Trophoblast cell (in vitro differentiated cells and primary cell): ENCODE data around the gene CASTOR1.

Experiments
- DNase-seq, 2 donors: peaks; one replicate each; pipeline ENCODE4 v3.0.0-alpha.2; 2016
- H2AFZ ChIP-seq: 2 replicates; pipeline ENCODE4 v1.6.1; 2013; ENCODE audit warnings: low read length, moderate library complexity, mild to moderate bottlenecking; ENCODE audit not compliant: insufficient read depth, poor library complexity
- H2AK5ac ChIP-seq: 2 replicates; pipeline ENCODE4 v1.6.1; 2013; ENCODE audit warnings: mild to moderate bottlenecking, low read length
- H2BK120ac ChIP-seq: 2 replicates; pipeline ENCODE4 v1.6.1; 2013; ENCODE audit warnings: low read length, mild to moderate bottlenecking, moderate library complexity; ENCODE audit not compliant: insufficient read depth, poor library complexity
- H2BK12ac ChIP-seq: 2 replicates; pipeline ENCODE4 v1.6.1; 2013; ENCODE audit warnings: mild to moderate bottlenecking, low read length, moderate library complexity
- H2BK5ac ChIP-seq: 2 replicates; pipeline ENCODE4 v1.6.1; 2013; ENCODE audit warnings: low read length, low read depth, moderate library complexity, mild to moderate bottlenecking; ENCODE audit not compliant: poor library complexity
- H3K14ac ChIP-seq: 2 replicates; pipeline ENCODE4 v1.6.1; 2013; ENCODE audit warnings: mild to moderate bottlenecking, low read length
- H3K18ac ChIP-seq: 2 replicates; pipeline ENCODE4 v1.6.1; 2013; ENCODE audit warnings: mild to moderate bottlenecking, low read length
- H3K23ac ChIP-seq: 2 replicates; pipeline ENCODE4 v1.6.1; 2013; ENCODE audit warnings: low read length
- H3K27ac ChIP-seq: 2 replicates; pipeline ENCODE4 v1.5.1; 2013; ENCODE audit warnings: low read depth, mild to moderate bottlenecking, inconsistent platforms, low read length, moderate library complexity
- H3K27me3 ChIP-seq: 2 replicates; pipeline ENCODE4 v1.6.1; 2013; ENCODE audit warnings: inconsistent platforms, mild to moderate bottlenecking, low read length, moderate library complexity; ENCODE audit not compliant: insufficient read depth
- H3K36me3 ChIP-seq, 2 experiments: 1 replicate in 1 of 2; 2 replicates in 1 of 2; pipeline ENCODE4 v1.6.1; 2013; ENCODE audit warnings: low read length in 2 of 2, mild to moderate bottlenecking in 2 of 2, moderate library complexity in 1 of 2; ENCODE audit not compliant: insufficient read depth in 2 of 2, control insufficient read depth in 1 of 2
- H3K4ac ChIP-seq: 2 replicates; pipeline ENCODE4 v1.6.1; 2013; ENCODE audit warnings: low read depth, mild to moderate bottlenecking, low read length, moderate library complexity
- H3K4me1 ChIP-seq, 2 experiments: 1 replicate in 1 of 2; 2 replicates in 1 of 2; pipeline ENCODE4 v1.6.1; 2013; ENCODE audit warnings: low read length in 2 of 2, mild to moderate bottlenecking in 2 of 2, moderate library complexity in 1 of 2; ENCODE audit not compliant: insufficient read depth in 2 of 2, control insufficient read depth in 1 of 2
- H3K4me2 ChIP-seq: 2 replicates; pipeline ENCODE4 v1.6.1; 2013; ENCODE audit warnings: inconsistent platforms, mild to moderate bottlenecking, low read length, moderate library complexity
- H3K4me3 ChIP-seq: 2 replicates; pipeline ENCODE4 v1.5.1; 2013; ENCODE audit warnings: mild to moderate bottlenecking, low read depth, low read length, inconsistent platforms
- H3K79me1 ChIP-seq: one replicate; pipeline ENCODE4 v1.6.1; 2013; ENCODE audit warnings: low read length
- H3K79me2 ChIP-seq: 2 replicates; pipeline ENCODE4 v1.6.1; 2013; ENCODE audit warnings: low read length, mild to moderate bottlenecking; ENCODE audit not compliant: control insufficient read depth, insufficient read depth, poor library complexity
- H3K9ac ChIP-seq: 2 replicates; pipeline ENCODE4 v1.6.1; 2013; ENCODE audit warnings: mild to moderate bottlenecking, low read length
- H3K9me3 ChIP-seq: 2 replicates; pipeline ENCODE4 v1.6.1; 2013; ENCODE audit warnings: low read depth, mild to moderate bottlenecking, control low read depth, inconsistent platforms, low read length; ENCODE audit not compliant: insufficient read depth
- H4K12ac ChIP-seq: 2 replicates; pipeline ENCODE4 v1.6.1; 2013; ENCODE audit warnings: low read depth, mild to moderate bottlenecking, low read length, moderate library complexity
- H4K8ac ChIP-seq: 2 replicates; pipeline ENCODE4 v1.6.1; 2013; ENCODE audit warnings: low read depth, mild to moderate bottlenecking, low read length, moderate library complexity
- H4K91ac ChIP-seq: one replicate; pipeline ENCODE4 v1.6.1; 2013; ENCODE audit warnings: low read depth, mild to moderate bottlenecking, low read length, moderate library complexity
- WGBS: extraction: QIAGEN DNeasy Blood & Tissue Kit; methylation state at CpG from one replicate; pipeline ENCODE4 v1.1.7; 2013; ENCODE audit warnings: missing lambda C conversion rate; ENCODE audit not compliant: insufficient read length, insufficient coverage; ENCODE audit errors: extremely low coverage; 5-methylcytosine and 5-hydroxymethylcytosine counted together

Gene CASTOR1

GRCh38 chr22:30272781-30273601, 16.3 kb downstream of the CASTOR1 start:
- no peaks in the 10 kb centered on the region for H3K36me3 ChIP-seq
- peaks cover 0 to 2% of the 10 kb centered on the region in 2 experiments for H3K4me1 ChIP-seq
- H2BK5ac ChIP-seq, result no peak overlapping the region
- H3K14ac ChIP-seq, result no peak overlapping the region
- H3K9ac ChIP-seq, result no peak overlapping the region
- no peak overlapping the region for H4K91ac ChIP-seq
- H4K8ac ChIP-seq, result no peak overlapping the region
- no peak overlapping the region for H2AFZ ChIP-seq
- DNase-seq, result peak in 1 of 2 donors; percentile 44
- no peaks in the 10 kb centered on the region for H3K27me3 ChIP-seq
- no peak overlapping the region for H2BK120ac ChIP-seq
- H3K79me1 ChIP-seq, result no peaks in the 10 kb centered on the region
- no peak overlapping the region for H3K23ac ChIP-seq
- H3K27ac ChIP-seq, result no peak overlapping the region
- no peak overlapping the region for H4K12ac ChIP-seq
- no CpG with 5 or more reads among the region's 16 CpGs for WGBS
- H3K4me3 ChIP-seq, result no peak overlapping the region
- no peak overlapping the region for H3K4ac ChIP-seq
- no peak overlapping the region for H3K18ac ChIP-seq
- H3K9me3 ChIP-seq, result peaks cover 2% of the 10 kb centered on the region
- H2AK5ac ChIP-seq, result no peak overlapping the region
- no peaks in the 10 kb centered on the region for H3K79me2 ChIP-seq
- H2BK12ac ChIP-seq, result no peak overlapping the region
- H3K4me2 ChIP-seq, result no peak overlapping the region

DNA sequence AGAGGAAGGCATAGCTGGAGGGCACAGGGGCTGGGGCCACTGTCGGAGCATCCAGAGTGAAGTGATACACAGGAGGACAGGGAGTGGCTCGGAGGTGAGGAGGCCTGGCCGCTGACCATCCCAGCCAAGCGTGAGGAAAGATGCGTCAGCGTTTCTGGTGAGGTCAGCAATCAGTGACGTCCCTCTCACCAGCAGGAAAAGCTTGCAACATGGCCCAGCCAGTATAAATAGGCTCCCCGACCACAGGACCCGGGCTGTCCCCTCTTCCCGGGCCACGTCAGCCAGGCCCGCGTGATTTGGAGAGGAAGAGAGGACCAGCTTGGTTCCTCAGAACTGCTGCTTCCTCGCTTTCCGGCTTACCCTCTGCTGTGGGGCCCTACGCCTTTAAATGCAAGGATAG, 18.5 kb downstream of the CASTOR1 start:
- Histone ChIP-seq H3K18ac (no peak overlapping the region), H3K4me2 (no peak overlapping the region)
- WGBS, result no CpG with 5 or more reads among the region's 16 CpGs

GRCh38 chr22:30268331-30268730, 21.0 kb downstream of the CASTOR1 start:
- Histone ChIP-seq H2AFZ (no peak overlapping the region), H2AK5ac (no peak overlapping the region), H2BK120ac (no peak overlapping the region), H3K4me2 (no peak overlapping the region), H3K4me3 (no peak overlapping the region), H3K27ac (no peak overlapping the region), H4K8ac (no peak overlapping the region), H3K36me3 (no peaks in the 10 kb centered on the region), H3K9me3 (peaks cover 2% of the 10 kb centered on the region), H3K14ac (no peak overlapping the region), H4K12ac (no peak overlapping the region), H3K4ac (no peak overlapping the region), H2BK5ac (no peak overlapping the region), H3K18ac (no peak overlapping the region), H2BK12ac (no peak overlapping the region), H3K23ac (no peak overlapping the region), H3K79me2 (no peaks in the 10 kb centered on the region), H3K27me3 (no peaks in the 10 kb centered on the region), H3K79me1 (no peaks in the 10 kb centered on the region), H3K9ac (no peak overlapping the region), H3K4me1 (peaks cover 0 to under 1% of the 10 kb centered on the region in 2 experiments), H4K91ac (no peak overlapping the region)
- no CpG with 5 or more reads among the region's 8 CpGs for WGBS
- DNase-seq, result no peak

More for the DNA sequence above, 18.5 kb downstream of the CASTOR1 start:
- H3K14ac ChIP-seq, result no peak overlapping the region
- H2BK12ac ChIP-seq, result no peak overlapping the region
- H3K9ac ChIP-seq, result no peak overlapping the region
- H3K4me3 ChIP-seq, result no peak overlapping the region
- H3K79me1 ChIP-seq, result no peaks in the 10 kb centered on the region
- H4K12ac ChIP-seq, result no peak overlapping the region
- no peak overlapping the region for H3K4ac ChIP-seq
- no peak overlapping the region for H4K8ac ChIP-seq
- no peak overlapping the region for H2BK120ac ChIP-seq
- no peak overlapping the region for H3K27ac ChIP-seq
- H3K79me2 ChIP-seq, result no peaks in the 10 kb centered on the region
- H2AK5ac ChIP-seq, result no peak overlapping the region
- H4K91ac ChIP-seq, result no peak overlapping the region
- no peak overlapping the region for H2AFZ ChIP-seq
- H3K4me1 ChIP-seq, result no peaks in the 10 kb centered on the region
- H3K36me3 ChIP-seq, result no peaks in the 10 kb centered on the region
- H2BK5ac ChIP-seq, result no peak overlapping the region
- no peaks in the 10 kb centered on the region for H3K27me3 ChIP-seq
- peak; percentile 71 to 74 for DNase-seq
- peaks cover 2% of the 10 kb centered on the region for H3K9me3 ChIP-seq
- no peak overlapping the region for H3K23ac ChIP-seq

GRCh38 chr22:30267382-30268302, 21.7 kb downstream of the CASTOR1 start:
- Histone ChIP-seq H3K23ac (no peak overlapping the region), H2BK120ac (no peak overlapping the region), H3K4me2 (no peak overlapping the region), H3K4me3 (no peak overlapping the region), H4K91ac (no peak overlapping the region), H2AFZ (no peak overlapping the region), H3K9me3 (peaks cover 2% of the 10 kb centered on the region), H3K4me1 (peaks cover 3 to 5% of the 10 kb centered on the region in 2 experiments), H2BK12ac (no peak overlapping the region), H3K9ac (no peak overlapping the region), H3K27ac (no peak overlapping the region), H3K79me2 (no peaks in the 10 kb centered on the region), H3K36me3 (no peaks in the 10 kb centered on the region), H2AK5ac (no peak overlapping the region), H3K18ac (no peak overlapping the region), H3K14ac (no peak overlapping the region), H4K12ac (no peak overlapping the region), H3K79me1 (no peaks in the 10 kb centered on the region), H3K4ac (no peak overlapping the region), H4K8ac (no peak overlapping the region), H2BK5ac (no peak overlapping the region), H3K27me3 (no peaks in the 10 kb centered on the region)
- DNase-seq, result no peak
- no CpG with 5 or more reads among the region's 14 CpGs for WGBS
